Effector CD4-positive, alpha-beta T cell (primary cell): Measurements from ENCODE around the gene RPAP3.
A peak's percentile ranks its signal among the peaks of the same experiment; 100 is the strongest.

Experiments
- DNase-seq: peaks from one replicate; pipeline ENCODE4 v3.0.0-alpha.2; 2020

Gene RPAP3

GRCh38 chr12:47742253-47742825 is 36.5 kb upstream of the RPAP3 start:
- DNase-seq = peak; percentile 66

- DNase-seq = peak; percentile 51
Measured at GRCh38 chr12:47741340-47741703, 35.5 kb upstream of the RPAP3 start.

- no peak for DNase-seq
Measured at GRCh38 chr12:47740606-47741339, 34.9 kb upstream of the RPAP3 start.

- no peak for DNase-seq
Measured at GRCh38 chr12:47739979-47740378, 34.1 kb upstream of the RPAP3 start.

- DNase-seq = no peak
Measured at GRCh38 chr12:47739297-47739696, 33.5 kb upstream of the RPAP3 start.

GRCh38 chr12:47737936-47738594 is 32.2 kb upstream of the RPAP3 start:
- no peak for DNase-seq

- no peak for DNase-seq
Measured at GRCh38 chr12:47736877-47737676, 31.2 kb upstream of the RPAP3 start.

- no peak for DNase-seq
Measured at GRCh38 chr12:47736216-47736615, 30.4 kb upstream of the RPAP3 start.

- no peak for DNase-seq
Measured at GRCh38 chr12:47735649-47736048, 29.8 kb upstream of the RPAP3 start.

GRCh38 chr12:47734725-47735480 is 29.1 kb upstream of the RPAP3 start:
- DNase-seq = no peak

GRCh38 chr12:47733142-47733541 is 27.3 kb upstream of the RPAP3 start:
- DNase-seq = no peak

GRCh38 chr12:47732504-47732903 is 26.7 kb upstream of the RPAP3 start:
- no peak for DNase-seq

- no peak for DNase-seq
Measured at GRCh38 chr12:47731723-47732122, 25.9 kb upstream of the RPAP3 start.

- no peak for DNase-seq
Measured at GRCh38 chr12:47730341-47730744, 24.5 kb upstream of the RPAP3 start.

- no peak for DNase-seq
Measured at GRCh38 chr12:47729233-47729632, 23.4 kb upstream of the RPAP3 start.

GRCh38 chr12:47725893-47726292 is 20.1 kb upstream of the RPAP3 start:
- no peak for DNase-seq

- DNase-seq = no peak
Measured at GRCh38 chr12:47725091-47725772, 19.4 kb upstream of the RPAP3 start, which contains the start of gene ENDOU. Gene ENDOU (minus strand): TSS chr12:47725490. CDS start chr12:47725413, 77 bp downstream.

GRCh38 chr12:47722941-47723631 is 17.3 kb upstream of the RPAP3 start:
- no peak for DNase-seq

GRCh38 chr12:47722136-47722834 is 16.5 kb upstream of the RPAP3 start:
- DNase-seq = no peak

GRCh38 chr12:47721431-47721973 is 15.7 kb upstream of the RPAP3 start:
- no peak for DNase-seq
